ENCODE measurements around the gene PEPD. TPM values are rescaled to one million over a fixed set of nuclear protein-coding genes. Genes with fewer than 3 reads are reported as not detected.

Gene PEPD
- total RNA-seq, 1 experiment from 2014 or later: 116 TPM

- Mint-ChIP-seq H3K27ac (ENCODE audit: unreplicated experiment) (no peak overlapping the region), H3K4me3 (ENCODE audit: unreplicated experiment) (no peak overlapping the region), H3K4me1 (ENCODE audit: low read depth, unreplicated experiment) (peaks cover 9% of the 10 kb centered on the region), H3K9me3 (ENCODE audit: unreplicated experiment) (no peaks in the 10 kb centered on the region), H3K36me3 (ENCODE audit: insufficient read depth, unreplicated experiment) (peaks cover 54% of the 10 kb centered on the region), H3K27me3 (ENCODE audit: insufficient read depth, unreplicated experiment) (no peaks in the 10 kb centered on the region)
- H3K4me3 ChIP-seq (ENCODE audit: low read depth, low read length): no peak overlapping the region
- H3K27me3 ChIP-seq (replicated peaks; ENCODE audit: control insufficient read depth, insufficient read depth, low read length): no peaks in the 10 kb centered on the region
- no peaks in the 10 kb centered on the region for H3K9me3 ChIP-seq
- H3K4me1 ChIP-seq: 0 out of 2 replicates have a peak, but pooled peaks cover 6% of the 10 kb centered on the region
- peak in 1 of 2 experiments; percentile 26 for DNase-seq
- no peak for TF ChIP-seq CTCF (IDR thresholded peaks at IDR 0.05; ENCODE audit: insufficient read depth in 1 of 2, low read depth in 1 of 2, low read length in 1 of 2, severe bottlenecking in 1 of 2, unreplicated experiment in 1 of 2)
- peaks cover 6% of the 10 kb centered on the region for H3K36me3 ChIP-seq (ENCODE audit: control insufficient read depth, insufficient read depth, low read length)
- CTCF ChIA-PET: interaction anchor here (1.3 kb wide), 1 partner anchor 10 kb away, joined by 3 read pairs; no protein-coding TSS in a partner anchor
- POLR2A ChIA-PET: no interaction called here
- intact Hi-C loops (cut with micrococcal nuclease; ENCODE audit: unreplicated experiment): no loop called here
- no TSS peak for BruUV-seq (replicated peaks)
Measured at GRCh38 chr19:33388231-33388724, 133.3 kb downstream of the PEPD start.

DNA sequence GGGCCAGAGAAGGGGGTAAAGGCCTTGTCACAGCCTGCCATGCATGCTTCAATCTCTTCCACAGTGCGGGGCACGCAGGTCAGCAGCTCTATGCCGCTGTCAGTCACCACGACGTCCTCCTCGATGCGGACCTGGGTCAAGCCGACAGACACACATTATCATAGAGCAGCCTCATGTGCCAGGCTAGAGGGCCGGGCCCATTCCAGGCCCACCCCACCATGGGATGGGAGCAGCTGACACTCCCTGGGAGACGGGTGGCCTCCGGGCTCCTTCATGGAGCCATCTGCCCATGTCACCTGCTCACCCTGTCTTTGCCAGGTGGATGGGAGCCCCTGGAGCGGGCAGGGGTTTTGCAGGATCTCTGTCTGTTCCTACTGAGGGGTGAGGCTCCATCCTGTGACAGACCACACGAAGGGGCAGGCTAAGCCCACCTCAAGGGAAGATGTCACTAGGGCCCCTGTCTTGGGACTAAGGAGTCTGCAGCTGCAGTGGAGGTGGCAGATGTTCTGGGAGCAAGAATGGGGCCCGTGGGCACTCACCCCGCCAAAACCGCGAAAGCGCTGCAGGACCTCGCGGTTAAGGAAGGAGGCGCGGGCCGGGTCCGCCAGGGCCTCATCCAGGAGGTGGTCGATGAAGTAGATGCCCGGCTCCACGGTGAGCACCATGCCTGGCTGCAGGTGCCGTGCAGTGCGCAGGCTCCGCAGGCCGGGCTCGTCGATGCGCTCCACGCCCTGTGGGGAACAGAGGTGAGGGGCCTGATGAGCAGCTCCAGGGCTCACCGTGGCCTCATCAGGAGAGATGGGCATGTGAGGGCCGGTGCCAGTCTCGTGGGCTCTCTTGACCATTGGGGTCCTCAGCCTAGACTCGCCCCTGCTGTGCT lies 134.0 kb downstream of the PEPD start:
- no peak for TF ChIP-seq CTCF (IDR thresholded peaks at IDR 0.05; ENCODE audit: insufficient read depth in 1 of 2, low read depth in 1 of 2, low read length in 1 of 2, severe bottlenecking in 1 of 2, unreplicated experiment in 1 of 2)
- peaks cover 6% of the 10 kb centered on the region for H3K36me3 ChIP-seq (ENCODE audit: control insufficient read depth, insufficient read depth, low read length)
- no TSS peak for BruUV-seq (replicated peaks)
- ChIA-PET POLR2A (no interaction called here), CTCF (no interaction called here)
- intact Hi-C loops (cut with micrococcal nuclease; ENCODE audit: unreplicated experiment): no loop called here
- H3K27me3 ChIP-seq (replicated peaks; ENCODE audit: control insufficient read depth, insufficient read depth, low read length): no peaks in the 10 kb centered on the region
- H3K9me3 Mint-ChIP-seq (ENCODE audit: unreplicated experiment): no peaks in the 10 kb centered on the region
- H3K4me1 Mint-ChIP-seq (ENCODE audit: low read depth, unreplicated experiment): peaks cover 9% of the 10 kb centered on the region
- no peaks in the 10 kb centered on the region for H3K9me3 ChIP-seq
- no peak overlapping the region for H3K4me3 ChIP-seq (ENCODE audit: low read depth, low read length)
- H3K27me3 Mint-ChIP-seq (ENCODE audit: insufficient read depth, unreplicated experiment): no peaks in the 10 kb centered on the region
- DNase-seq: peak in 1 of 2 experiments; percentile 32
- H3K27ac Mint-ChIP-seq (ENCODE audit: unreplicated experiment): no peak overlapping the region
- 0 out of 2 replicates have a peak, but pooled peaks cover 6% of the 10 kb centered on the region for H3K4me1 ChIP-seq
- H3K4me3 Mint-ChIP-seq (ENCODE audit: unreplicated experiment): no peak overlapping the region
- H3K36me3 Mint-ChIP-seq (ENCODE audit: insufficient read depth, unreplicated experiment): peaks cover 60% of the 10 kb centered on the region

DNA sequence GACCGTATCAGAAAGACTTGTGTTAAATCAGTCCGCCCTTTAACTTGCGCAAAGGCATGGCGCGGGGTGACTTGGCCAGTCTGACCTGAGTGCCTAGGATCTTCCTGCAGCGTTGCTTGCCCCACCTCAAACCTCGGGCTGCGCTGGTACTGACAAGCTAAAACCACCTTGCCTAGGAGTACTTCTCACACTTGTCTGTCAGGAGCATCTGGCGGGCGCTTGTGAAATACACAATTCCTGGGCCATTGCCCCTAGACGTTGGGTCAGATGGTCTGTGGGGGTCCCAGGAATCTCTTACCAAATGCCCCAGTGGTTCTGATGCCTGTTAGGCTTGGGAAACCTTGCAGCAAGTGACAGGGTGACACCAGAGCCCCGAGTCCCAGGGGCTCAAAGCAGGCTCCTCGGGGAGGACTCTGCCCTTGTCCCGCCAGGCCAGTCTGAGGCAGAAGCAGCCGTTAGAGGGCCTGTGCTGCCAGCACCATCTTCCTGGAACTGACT lies 135.2 kb downstream of the PEPD start:
- Histone ChIP-seq H3K9me3 (no peaks in the 10 kb centered on the region), H3K4me1 (0 out of 2 replicates have a peak, but pooled peaks cover 6% of the 10 kb centered on the region), H3K4me3 (ENCODE audit: low read depth, low read length) (no peak overlapping the region), H3K27me3 (replicated peaks; ENCODE audit: control insufficient read depth, insufficient read depth, low read length) (no peaks in the 10 kb centered on the region), H3K36me3 (ENCODE audit: control insufficient read depth, insufficient read depth, low read length) (peaks cover 6% of the 10 kb centered on the region)
- no TSS peak for BruUV-seq (replicated peaks)
- peaks cover 17% of the 10 kb centered on the region for H3K4me1 Mint-ChIP-seq (ENCODE audit: low read depth, unreplicated experiment)
- no peaks in the 10 kb centered on the region for H3K27me3 Mint-ChIP-seq (ENCODE audit: insufficient read depth, unreplicated experiment)
- no peak overlapping the region for H3K4me3 Mint-ChIP-seq (ENCODE audit: unreplicated experiment)
- peaks cover 69% of the 10 kb centered on the region for H3K36me3 Mint-ChIP-seq (ENCODE audit: insufficient read depth, unreplicated experiment)
- no peak for TF ChIP-seq CTCF (IDR thresholded peaks at IDR 0.05; ENCODE audit: insufficient read depth in 1 of 2, low read depth in 1 of 2, low read length in 1 of 2, severe bottlenecking in 1 of 2, unreplicated experiment in 1 of 2)
- no peaks in the 10 kb centered on the region for H3K9me3 Mint-ChIP-seq (ENCODE audit: unreplicated experiment)
- ChIA-PET CTCF (interaction anchor here (0.6 kb wide), 1 partner anchor 48 kb away, joined by 3 read pairs; no protein-coding TSS in a partner anchor), POLR2A (no interaction called here)
- intact Hi-C loops (cut with micrococcal nuclease; ENCODE audit: unreplicated experiment): no loop called here
- H3K27ac Mint-ChIP-seq (ENCODE audit: unreplicated experiment): no peak overlapping the region
- peak in 1 of 2 experiments; percentile 23 for DNase-seq
